Posterior vena cava (tissue), 2 donors: ENCODE results near the gene NEURL4. TPM values are rescaled to one million over a fixed set of nuclear protein-coding genes. Genes with fewer than 3 reads are reported as not detected.

Experiments used
- DNase-seq: peaks from one replicate; pipeline ENCODE4 v3.0.0-alpha.2; 2020; ENCODE audit warnings: low spot score
- intact Hi-C, 2 donors: fragments of 100-400 bp; cut with DNase I; formaldehyde crosslinking; loops; one replicate each; pipeline versions ENCODE4 v1.14.1 to v1.14.2; 2022 to 2023
- total RNA-seq, 2 donors: library from RNA; stranded (reverse); fragmentation: NEBNext Ultra II Directional; extraction: Animal tissue kit (Norgen Biotek cat#: 25700); gene quantifications; one replicate each; pipeline ENCODE4 v1.2.1, GENCODE V29; 2021
- donor health status: DM: yes; HTN: yes; CAD: no.
- donor health status: DM: yes; HTN: yes; CAD: no.

The NEURL4 gene
- total RNA-seq, 2 donors from 2014 or later = 20.0 to 22.8 TPM

DNA sequence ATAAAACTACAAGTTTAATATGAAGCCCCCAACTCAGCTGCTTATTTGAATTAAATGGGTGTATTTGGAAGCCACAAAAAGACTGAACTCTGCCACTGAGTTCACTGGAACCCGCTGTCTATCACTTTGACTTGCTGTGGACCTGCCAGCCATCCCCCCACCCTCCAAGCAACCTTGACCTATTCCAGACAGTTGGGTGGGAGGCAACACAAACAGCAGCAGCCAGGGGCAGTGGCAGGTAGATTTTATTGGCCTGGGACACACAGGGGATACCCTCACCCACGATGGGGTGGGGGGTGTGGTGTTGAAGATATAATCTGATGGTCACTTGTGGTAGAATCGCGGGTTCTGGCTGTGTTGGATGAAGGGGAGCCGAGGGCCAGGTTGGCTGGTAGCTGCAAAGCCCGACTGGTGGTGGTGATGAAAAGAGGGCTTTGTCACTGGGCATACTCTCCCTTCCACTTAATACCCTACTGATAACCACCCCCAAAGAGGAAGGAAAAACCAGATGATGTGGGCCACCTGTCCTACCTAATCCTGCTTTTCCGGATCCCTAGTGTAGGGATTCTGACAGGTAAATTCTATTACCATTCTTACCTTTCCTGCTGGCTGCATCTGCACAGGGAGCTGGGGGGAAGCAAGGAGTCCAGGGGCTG is 16.6 kb downstream of the NEURL4 start:
- no peak for DNase-seq
- intact Hi-C loops = no loop called here

DNA sequence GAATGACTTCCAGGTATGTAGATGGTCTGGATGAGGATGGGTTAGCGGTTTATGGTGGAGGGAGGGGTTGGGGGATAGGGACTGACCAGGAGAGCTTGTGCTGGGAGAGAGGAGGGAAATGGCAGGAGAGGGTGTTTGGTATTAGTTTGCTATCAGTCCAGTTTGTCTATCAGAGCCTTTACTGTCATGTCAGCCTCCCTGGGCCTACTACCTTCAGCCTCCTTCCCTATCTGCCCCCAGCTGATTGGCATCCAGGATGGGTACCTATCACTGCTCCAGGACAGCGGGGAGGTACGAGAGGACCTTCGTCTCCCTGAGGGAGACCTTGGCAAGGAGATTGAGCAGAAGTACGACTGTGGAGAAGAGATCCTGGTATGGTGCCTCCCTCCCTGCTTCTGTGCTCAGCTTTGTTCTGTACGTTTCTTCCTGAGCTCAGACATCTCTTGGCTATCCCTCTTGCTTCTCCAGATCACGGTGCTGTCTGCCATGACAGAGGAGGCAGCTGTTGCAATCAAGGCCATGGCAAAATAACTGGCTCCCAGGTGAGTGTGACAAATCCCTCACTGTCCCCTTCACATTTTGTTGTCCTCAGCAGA is 17.9 kb downstream of the NEURL4 start:
- DNase-seq = no peak
- intact Hi-C loops = no loop called here

- intact Hi-C loops = no loop called here
- no peak for DNase-seq
These were observed 19.5 kb downstream of the NEURL4 start for GRCh38 chr17:7309628-7310027.

GRCh38 chr17:7308625-7309433 is 20.3 kb downstream of the NEURL4 start:
- DNase-seq = no peak
- intact Hi-C loops = no loop called here

GRCh38 chr17:7307686-7308624 is 21.2 kb downstream of the NEURL4 start:
- intact Hi-C loops = no loop called here
- DNase-seq = peak; percentile 92

- peak; percentile 100 for DNase-seq
- intact Hi-C loops = no loop called here
These were observed 22.0 kb downstream of the NEURL4 start, which contains the start of gene EIF5A for GRCh38 chr17:7306911-7307685. Gene EIF5A (plus strand): TSS chr17:7307628. CDS start chr17:7309636, 2,008 bp downstream.

- intact Hi-C loops = no loop called here
- DNase-seq = no peak
These were observed 25.0 kb downstream of the NEURL4 start for GRCh38 chr17:7304179-7304578.

- intact Hi-C loops = loop anchor here in 1 of 2 donors (2.0 to 10.0 kb wide), 2 partner anchors 16 to 48 kb away; partner anchors contain the start of gene SLC2A4
- peak; percentile 95 for DNase-seq
These were observed 32.8 kb downstream of the NEURL4 start for GRCh38 chr17:7296189-7296861.

GRCh38 chr17:7295230-7296180 is 33.6 kb downstream of the NEURL4 start:
- DNase-seq = no peak
- intact Hi-C loops = loop anchor here in 1 of 2 donors (2.0 to 10.0 kb wide), 2 partner anchors 15 to 49 kb away; partner anchors contain the start of gene SLC2A4

- intact Hi-C loops = loop anchor here in 1 of 2 donors (10.0 kb wide), 1 partner anchor 50 kb away; no protein-coding TSS in a partner anchor
- no peak for DNase-seq
These were observed 34.5 kb downstream of the NEURL4 start, which contains the start of gene YBX2 for GRCh38 chr17:7294614-7295153. Gene YBX2 (minus strand): TSS chr17:7294639. CDS start chr17:7294500, 139 bp downstream.

DNA sequence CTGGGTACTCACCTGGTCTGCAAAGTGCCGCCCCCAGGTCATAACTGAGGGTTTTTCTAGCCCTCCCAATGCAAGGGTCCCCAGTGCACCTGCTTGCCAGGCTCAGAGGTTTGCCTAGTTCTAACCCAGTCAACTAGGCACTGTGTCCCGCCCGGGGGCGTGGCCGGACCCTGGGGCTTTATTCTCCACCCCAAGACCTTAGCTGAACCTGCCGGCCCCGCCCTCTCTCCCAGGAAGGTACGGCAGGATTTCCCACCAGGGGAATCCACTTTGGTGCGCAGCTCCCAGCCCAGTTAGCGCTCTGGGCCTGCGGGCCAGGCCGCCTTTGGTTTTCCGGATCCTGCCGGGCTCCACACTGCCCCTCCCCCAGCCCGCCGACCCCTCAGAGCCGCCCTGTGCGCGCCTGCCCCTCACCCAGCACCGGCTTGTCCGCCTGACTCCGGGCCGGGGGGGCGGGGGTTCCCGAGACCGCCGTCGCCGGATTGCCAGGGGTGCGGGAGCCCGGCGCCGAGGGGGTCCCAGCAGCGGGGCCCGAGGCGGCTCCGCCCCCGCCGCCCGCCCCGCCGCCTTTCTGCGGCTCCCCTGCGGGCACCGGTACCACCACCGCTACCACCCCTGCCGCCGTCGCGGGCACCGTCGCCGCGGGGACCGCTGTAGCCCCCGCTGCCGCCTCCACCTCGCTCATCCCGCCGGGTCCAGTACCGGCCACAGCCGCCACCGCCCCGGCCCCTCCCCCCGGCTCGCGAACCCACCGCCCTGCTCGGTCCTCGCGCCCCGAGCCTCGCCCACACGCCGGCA is 35.1 kb downstream of the NEURL4 start:
- DNase-seq = no peak
- intact Hi-C loops = loop anchor here in 1 of 2 donors (10.0 kb wide), 1 partner anchor 51 kb away; no protein-coding TSS in a partner anchor

DNA sequence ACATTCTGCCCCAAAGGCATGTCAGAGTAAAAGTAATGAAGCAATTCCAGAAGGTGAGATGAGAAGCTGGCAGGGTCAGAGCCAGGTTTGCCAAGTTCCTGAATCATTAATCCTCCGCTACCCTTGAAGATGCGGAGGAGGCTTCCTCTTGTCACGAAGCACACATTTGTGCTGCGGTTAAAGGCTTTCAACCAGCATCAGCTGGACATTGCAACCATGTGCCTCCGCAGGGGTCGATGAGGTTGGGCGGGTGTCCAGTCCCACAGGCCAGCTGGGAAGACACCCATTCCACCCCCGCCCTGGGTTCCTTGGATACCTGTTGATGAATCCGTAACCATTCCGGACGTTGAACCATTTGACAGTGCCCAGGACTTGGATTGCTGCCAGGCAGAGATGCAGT is 36.0 kb downstream of the NEURL4 start:
- intact Hi-C loops = loop anchor here in 1 of 2 donors (10.0 kb wide), 1 partner anchor 52 kb away; no protein-coding TSS in a partner anchor
- no peak for DNase-seq

DNA sequence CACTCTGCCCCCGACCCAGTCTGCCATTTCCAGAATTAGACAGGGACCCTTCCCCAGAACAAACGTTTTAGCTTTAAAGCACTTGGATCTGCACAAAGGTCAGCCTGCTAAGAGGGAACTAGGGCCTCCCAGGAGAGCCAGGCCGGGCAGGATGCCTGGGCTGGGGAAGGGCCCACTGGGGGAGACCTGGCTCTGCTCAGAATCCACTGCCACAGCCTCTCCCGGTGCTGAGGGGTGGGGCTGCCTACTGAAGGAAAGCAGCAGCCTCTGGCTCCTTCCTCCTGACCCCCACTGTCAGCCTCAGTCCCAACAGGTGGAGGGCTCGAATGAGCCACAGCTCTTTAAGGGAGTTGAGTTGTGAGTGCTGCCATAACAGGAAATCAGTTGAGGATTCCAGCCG is 36.4 kb downstream of the NEURL4 start:
- intact Hi-C loops = loop anchor here in 1 of 2 donors (10.0 kb wide), 1 partner anchor 52 kb away; no protein-coding TSS in a partner anchor
- no peak for DNase-seq

DNA sequence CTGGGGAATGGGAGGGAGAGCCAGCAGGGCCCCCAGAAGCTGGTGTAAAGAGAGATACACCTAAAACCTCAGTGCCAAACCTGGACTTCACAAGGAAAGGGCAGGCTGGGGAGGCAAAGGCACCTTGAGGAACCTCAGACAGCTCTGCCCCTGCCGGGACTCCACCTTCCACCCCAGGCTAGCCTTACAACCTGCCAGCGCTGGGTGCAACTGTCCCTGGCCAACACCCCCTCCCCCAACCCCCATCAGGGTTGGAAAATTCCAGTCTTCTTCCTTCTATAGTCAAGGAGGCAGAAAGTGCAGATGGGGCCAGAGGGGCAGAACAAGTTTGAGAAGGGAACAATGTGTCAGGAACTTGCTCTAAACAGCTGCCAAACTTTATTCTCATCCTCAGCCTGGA is 36.9 kb downstream of the NEURL4 start:
- no peak for DNase-seq
- intact Hi-C loops = loop anchor here in 1 of 2 donors (10.0 kb wide), 1 partner anchor 53 kb away; no protein-coding TSS in a partner anchor

DNA sequence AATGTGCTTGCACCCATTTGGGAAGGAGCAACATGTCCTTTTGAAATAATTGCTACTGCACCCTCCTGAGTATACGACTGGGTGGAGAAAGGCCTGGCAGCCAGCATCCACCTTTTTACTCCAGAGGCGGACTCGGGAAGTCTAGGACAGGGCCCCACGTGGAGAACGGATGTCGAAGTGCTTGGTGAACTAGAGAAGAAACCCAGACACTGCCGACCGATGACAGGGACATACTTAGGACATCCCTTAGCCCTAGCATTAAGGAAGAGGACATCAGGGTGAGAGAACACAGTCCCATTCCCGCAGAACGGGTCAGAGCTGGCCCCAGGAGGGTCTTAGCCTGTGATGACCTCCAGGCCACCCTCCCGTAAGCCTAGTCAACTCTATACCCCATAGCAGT is 38.5 kb downstream of the NEURL4 start:
- DNase-seq = no peak
- intact Hi-C loops = loop anchor here in 1 of 2 donors (10.0 kb wide), 1 partner anchor 54 kb away; no protein-coding TSS in a partner anchor
